Coronary artery (tissue), 2 donors: ENCODE results near the gene DCHS1.

Experiments used
- DNase-seq: peaks from one replicate; pipeline ENCODE4 v3.0.0-alpha.2; 2017; ENCODE audit warnings: low spot score
- H3K27ac ChIP-seq, 2 donors: fragments of 200-600 bp; sonication (generic); one replicate each; pipeline ENCODE4 v1.5.1; 2016 to 2019
- H3K4me3 ChIP-seq: fragments of 200-600 bp; sonication (generic); 2 replicates; pipeline ENCODE4 v1.5.1; 2016; ENCODE audit warnings: mild to moderate bottlenecking, moderate library complexity
- TF ChIP-seq, protein P1 (sequence below): fragments of 200-600 bp; sonication (generic); IDR thresholded peaks from one replicate; pipeline ENCODE4 v1.5.1; 2019; ENCODE audit warnings: antibody characterized with exemption

Gene DCHS1

GRCh38 chr11:6609502-6610015 lies 46.0 kb downstream of the DCHS1 start:
- TF ChIP-seq, protein P1, sequence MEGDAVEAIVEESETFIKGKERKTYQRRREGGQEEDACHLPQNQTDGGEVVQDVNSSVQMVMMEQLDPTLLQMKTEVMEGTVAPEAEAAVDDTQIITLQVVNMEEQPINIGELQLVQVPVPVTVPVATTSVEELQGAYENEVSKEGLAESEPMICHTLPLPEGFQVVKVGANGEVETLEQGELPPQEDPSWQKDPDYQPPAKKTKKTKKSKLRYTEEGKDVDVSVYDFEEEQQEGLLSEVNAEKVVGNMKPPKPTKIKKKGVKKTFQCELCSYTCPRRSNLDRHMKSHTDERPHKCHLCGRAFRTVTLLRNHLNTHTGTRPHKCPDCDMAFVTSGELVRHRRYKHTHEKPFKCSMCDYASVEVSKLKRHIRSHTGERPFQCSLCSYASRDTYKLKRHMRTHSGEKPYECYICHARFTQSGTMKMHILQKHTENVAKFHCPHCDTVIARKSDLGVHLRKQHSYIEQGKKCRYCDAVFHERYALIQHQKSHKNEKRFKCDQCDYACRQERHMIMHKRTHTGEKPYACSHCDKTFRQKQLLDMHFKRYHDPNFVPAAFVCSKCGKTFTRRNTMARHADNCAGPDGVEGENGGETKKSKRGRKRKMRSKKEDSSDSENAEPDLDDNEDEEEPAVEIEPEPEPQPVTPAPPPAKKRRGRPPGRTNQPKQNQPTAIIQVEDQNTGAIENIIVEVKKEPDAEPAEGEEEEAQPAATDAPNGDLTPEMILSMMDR: no peak
- Histone ChIP-seq H3K4me3 (no peak overlapping the region), H3K27ac (peak overlapping the region; percentile 93 to 99)
- peak; percentile 63 for DNase-seq

DNA sequence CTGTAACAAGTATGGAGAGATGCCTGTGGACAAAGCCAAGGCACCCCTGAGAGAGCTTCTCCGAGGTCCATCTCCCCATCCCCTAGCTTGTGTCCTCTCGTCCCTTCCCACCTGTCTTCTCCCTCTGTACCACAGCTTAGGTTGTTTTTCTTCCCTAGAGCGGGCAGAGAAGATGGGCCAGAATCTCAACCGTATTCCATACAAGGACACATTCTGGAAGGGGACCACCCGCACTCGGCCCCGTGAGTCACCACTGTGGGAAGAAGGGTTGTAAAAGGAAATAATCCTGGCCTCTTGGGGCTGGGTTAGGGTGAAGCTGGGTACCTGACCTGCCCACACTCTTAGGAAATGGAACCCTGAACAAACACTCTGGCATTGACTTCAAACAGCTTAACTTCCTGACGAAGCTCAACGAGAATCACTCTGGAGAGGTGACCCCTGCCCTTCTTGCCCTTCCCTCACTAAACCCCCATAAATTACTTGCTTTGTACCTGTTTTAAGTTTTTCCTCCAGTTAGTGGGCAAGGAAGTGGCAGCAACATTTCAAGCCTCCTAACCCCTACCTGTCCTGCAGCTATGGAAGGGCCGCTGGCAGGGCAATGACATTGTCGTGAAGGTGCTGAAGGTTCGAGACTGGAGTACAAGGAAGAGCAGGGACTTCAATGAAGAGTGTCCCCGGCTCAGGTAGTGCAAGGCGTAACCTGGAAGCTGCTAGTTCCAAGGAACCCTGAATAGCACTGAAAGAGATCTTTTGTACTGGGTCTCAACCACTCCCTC lies 46.7 kb downstream of the DCHS1 start:
- no peak overlapping the region for H3K4me3 ChIP-seq
- H3K27ac ChIP-seq: peak overlapping the region; percentile 93 to 99
- TF ChIP-seq, protein P1: no peak
- DNase-seq: peak; percentile 67

DNA sequence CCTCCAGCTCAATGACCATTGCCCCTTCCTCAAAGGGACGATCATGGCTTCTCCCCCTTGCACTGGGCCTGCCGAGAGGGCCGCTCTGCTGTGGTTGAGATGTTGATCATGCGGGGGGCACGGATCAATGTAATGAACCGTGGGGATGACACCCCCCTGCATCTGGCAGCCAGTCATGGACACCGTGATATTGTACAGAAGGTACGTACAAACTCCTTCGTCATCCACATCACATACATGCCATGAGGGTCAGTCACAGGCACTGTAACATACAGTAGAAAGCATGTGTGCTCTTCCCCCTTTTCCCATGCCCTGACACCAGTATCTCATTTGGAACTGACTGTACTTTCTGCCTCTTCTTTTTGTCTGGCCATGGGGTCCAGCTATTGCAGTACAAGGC lies 47.6 kb downstream of the DCHS1 start:
- DNase-seq: peak; percentile 65
- TF ChIP-seq, protein P1: no peak
- Histone ChIP-seq H3K27ac (peak overlapping the region; percentile 93 to 99), H3K4me3 (peak overlapping the region; percentile 97)

GRCh38 chr11:6607190-6607795 lies 48.3 kb downstream of the DCHS1 start:
- TF ChIP-seq, protein P1: no peak
- Histone ChIP-seq H3K4me3 (peak overlapping the region; percentile 97), H3K27ac (peak overlapping the region; percentile 93 to 99)
- DNase-seq: no peak

DNA sequence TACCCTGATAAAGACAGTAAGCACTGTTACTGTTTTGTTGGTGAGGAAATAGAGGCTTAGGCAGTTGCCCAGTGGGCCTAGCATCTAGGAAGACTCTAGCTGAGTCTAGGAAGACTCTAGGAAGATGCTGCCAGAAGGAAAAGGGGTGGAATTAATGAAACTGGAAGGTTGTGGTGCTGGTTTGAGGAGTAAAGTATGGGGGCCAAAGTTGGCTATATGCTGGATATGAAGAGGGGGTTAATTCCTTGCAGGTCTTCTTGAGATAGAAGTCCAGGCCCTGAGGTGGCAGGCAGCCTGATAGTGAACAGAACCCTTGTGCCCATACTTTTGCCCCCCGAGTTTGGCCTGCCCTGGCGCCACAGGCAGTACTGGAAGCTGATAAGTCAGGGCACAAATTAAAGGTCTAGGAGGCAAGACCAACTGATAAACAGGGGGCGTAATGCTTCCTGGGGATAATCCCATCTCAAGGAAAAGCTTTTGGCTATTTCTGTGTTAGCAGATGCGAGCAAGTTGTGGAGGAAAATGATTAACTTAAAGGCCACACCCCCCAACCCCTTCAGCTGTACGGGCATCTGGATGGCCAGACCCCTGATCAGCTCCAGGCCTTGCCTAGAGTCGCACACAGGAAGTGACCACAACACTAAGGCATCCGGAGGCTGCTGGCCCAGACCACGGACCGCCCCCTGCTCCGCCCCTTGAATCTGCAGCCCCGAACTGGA lies 49.0 kb downstream of the DCHS1 start:
- peak; percentile 97 for DNase-seq
- H3K27ac ChIP-seq: peak overlapping the region; percentile 93 to 99
- TF ChIP-seq, protein P1: no peak
- H3K4me3 ChIP-seq: peak overlapping the region; percentile 97

GRCh38 chr11:6604790-6605189 lies 50.8 kb downstream of the DCHS1 start:
- H3K27ac ChIP-seq: peak overlapping the region; percentile 93 to 99
- TF ChIP-seq, protein P1: no peak
- H3K4me3 ChIP-seq: peak overlapping the region; percentile 97
- DNase-seq: no peak
